ENCODE data around the gene CSNK1E.

Gene CSNK1E

DNA sequence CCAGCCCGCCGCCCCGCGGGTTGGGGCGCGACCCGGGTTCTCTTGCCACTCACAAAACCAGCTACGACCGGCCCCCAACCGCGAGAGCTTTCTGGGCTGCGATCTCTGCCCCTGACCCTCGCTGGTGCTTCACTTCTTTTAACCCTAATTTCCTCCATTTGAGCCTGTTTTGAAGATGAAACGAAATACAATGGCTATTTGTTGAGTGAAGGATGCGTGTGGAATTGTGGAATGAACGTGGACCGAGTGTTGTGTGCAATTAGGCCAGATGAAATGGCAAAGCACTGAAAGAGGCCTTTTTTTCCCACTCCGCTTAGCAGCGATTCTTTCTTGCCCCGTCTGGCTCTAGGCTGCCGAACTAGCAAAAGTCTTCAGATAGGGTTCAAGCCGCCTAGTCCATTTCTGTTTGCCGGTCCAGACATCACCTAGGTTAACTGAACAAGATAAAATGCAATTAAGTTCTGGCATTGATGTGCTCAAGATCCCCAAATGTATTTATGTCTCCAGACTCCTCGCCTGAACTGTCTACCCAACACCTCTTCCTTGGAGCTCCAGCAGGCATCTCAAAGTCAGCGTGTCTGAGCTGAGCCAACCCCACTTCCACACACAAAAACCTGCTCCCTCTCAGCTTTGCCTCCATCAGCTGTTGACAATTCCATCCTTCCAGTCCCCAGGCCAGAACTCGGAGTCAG lies 44.0 kb downstream of the CSNK1E start:
- no peak for DNase-seq (ENCODE audit: low spot score)

DNA sequence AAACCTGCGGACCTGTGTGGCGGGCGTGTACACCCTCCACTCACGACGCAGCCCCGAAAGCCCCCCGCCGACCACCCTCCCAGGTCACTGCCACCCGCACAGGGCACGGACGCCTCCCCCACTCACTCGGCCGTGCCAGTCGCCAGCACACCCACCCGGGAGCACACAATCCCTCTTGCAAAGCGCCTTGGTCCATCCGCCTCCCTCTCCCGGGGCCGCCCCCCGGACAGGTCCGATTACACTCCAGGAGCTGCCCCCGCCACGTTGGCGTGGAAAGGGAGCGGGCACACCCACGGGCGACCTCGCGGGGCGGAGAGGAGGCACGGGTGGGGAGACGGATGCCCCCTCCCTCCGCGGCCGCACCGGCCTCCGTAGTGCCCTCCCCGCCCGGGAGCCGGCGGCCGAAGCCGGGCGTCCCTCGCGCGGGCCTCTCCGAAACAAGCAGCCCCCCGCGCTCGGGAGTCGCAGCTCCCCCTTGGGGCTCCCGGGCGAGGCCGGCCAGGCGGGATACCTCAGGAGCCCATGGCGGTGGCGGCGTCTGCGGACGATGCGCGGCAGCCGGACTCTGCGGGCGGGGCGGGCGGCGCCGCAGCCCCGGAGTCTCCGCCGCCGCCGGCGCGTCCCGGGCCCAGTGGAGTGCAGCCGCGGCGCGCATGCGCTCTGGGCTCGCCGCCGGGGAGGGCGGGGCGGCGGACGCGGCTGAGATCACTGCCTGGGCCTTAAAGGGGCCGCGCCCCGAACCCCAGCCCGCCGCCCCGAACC lies 44.7 kb downstream of the CSNK1E start, which contains the start of gene TMEM184B:
Gene TMEM184B (minus strand): TSS at position 638 of the 762 bp plus-strand sequence. CDS start 25,049 bp downstream, outside the sequence.
- peak; percentile 89 for DNase-seq (ENCODE audit: low spot score)

DNA sequence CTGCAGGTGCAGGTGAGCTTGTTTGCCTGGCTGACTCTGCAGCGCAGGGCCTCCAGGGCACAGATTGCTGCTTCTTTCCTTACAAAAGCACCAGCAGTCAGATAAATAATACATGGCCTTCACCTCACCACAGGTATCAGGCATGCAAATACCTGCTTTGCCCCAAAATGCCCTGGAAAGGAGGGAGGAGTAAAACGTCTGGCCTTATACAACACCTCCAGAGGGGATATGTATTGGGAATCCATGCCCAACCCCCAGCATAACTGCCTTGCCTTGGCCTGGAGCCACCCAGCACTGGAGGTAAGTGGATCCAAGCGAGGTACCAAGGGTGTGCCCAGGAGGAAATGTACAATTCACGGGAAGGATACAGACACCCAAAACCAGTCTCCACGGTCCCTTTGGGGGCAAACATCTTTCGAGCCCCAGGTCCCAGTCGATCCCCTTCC lies 45.3 kb downstream of the CSNK1E start:
- DNase-seq (ENCODE audit: low spot score) = no peak

DNA sequence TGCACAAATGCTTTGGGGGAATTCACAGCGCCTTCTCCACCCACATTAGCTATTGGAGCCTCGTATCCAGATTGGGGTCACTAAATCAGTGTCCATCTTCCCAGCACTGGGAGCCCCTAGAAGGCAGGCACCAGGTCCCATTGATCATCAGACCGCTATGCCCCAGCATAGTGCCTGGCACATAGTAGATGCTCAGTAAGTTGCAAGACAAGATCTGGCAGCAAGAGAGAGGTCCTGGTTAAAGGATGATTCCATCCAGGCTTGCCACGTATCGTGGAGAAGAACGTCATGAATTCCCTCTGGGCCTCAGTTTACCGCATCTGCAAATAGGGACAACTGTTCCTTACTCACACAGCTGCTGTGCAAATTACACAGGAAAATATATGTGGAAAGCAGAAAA lies 46.1 kb downstream of the CSNK1E start:
- DNase-seq (ENCODE audit: low spot score) = no peak

GRCh38 chr22:38270091-38270992 lies 46.9 kb downstream of the CSNK1E start:
- no peak for DNase-seq (ENCODE audit: low spot score)

GRCh38 chr22:38269466-38269865 lies 47.8 kb downstream of the CSNK1E start:
- DNase-seq (ENCODE audit: low spot score) = no peak

- no peak for DNase-seq (ENCODE audit: low spot score)
Observed at GRCh38 chr22:38267086-38267485, 50.1 kb downstream of the CSNK1E start.

- no peak for DNase-seq (ENCODE audit: low spot score)
Observed at GRCh38 chr22:38266120-38266519, 51.1 kb downstream of the CSNK1E start.

- no peak for DNase-seq (ENCODE audit: low spot score)
Observed at GRCh38 chr22:38264322-38264843, 52.9 kb downstream of the CSNK1E start.

- no peak for DNase-seq (ENCODE audit: low spot score)
Observed at GRCh38 chr22:38262051-38262795, 55.0 kb downstream of the CSNK1E start.

DNA sequence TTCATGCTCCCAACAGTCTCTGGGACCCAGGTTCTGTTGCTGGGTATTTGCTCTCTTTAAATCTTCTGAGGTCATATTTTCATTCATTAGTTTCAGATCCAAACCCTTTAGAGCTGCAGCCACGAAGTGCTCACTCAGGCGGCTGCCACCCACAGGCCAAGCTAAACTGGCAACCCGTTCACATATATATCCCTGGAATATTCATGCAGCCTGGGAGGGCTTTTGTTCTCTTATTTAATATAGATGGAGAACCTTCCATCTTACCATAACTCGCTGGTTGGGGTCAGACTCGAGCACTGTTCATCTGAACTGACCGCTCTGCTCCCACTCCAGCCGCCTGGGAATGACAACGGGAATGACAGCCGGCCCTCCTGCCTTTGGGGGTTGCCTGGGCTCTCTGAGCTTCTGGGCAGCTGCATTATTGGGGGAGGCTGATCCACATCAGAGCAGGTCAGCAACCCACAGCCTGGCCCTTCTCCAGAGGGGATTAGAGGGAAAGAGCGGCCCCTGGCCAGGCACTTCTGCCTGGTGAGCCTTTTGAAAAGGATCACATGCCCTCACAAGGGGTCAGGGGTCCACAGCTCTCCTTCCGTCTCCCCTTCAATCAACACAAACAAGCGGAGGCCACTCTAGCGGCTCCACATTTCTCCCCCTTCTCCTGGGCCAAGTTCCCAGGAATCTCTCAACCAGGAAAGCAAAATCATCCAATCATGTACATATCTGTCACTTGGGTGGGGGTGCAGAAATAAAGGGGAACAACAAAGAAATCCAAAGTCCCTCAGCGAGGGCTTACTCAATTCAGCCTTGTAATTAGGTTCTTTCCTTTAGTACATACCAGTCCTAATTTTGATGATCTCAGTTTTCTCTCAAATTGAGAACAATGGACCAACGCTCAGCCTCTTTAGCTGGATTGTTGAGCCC lies 56.2 kb downstream of the CSNK1E start:
- no peak for DNase-seq (ENCODE audit: low spot score)

DNA sequence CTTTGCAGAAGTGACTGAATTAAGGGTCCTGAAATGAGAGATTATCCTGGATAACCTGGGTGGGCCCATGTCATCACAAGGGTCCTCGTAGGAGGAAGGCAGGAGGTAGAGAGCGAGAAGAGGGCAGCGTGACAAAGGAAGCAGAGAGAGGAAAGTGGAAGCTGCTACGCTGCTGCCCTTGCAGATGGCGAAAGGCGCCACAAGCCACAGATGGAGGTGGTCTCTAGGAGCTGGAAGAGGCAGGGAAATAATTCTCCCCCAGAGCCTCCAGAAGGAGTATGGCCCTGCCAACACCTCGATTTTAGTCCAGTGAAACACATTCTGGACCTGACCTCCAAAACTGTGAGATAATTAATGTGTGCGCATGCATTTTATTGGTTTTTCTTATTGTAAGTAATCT lies 57.9 kb downstream of the CSNK1E start:
- DNase-seq (ENCODE audit: low spot score) = no peak

DNA sequence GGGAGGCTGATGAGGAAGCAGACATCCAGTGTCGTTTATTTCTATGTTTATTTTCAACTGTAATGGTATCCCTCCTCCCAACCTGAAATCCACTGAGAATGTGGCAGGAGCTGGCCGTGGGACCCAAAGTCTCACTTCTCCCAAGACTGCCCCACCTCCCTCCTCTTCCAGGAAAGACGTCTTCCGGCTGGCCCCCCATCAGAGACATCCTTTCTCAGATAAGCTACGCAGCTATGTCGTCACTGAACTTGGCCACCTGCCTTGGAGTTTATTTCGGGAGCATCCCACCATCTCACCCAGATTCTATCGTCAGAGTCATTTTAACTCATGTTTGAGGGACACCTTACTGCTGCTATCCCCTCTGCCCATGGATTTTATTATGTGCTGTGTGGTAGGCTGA lies 58.3 kb downstream of the CSNK1E start:
- no peak for DNase-seq (ENCODE audit: low spot score)

DNA sequence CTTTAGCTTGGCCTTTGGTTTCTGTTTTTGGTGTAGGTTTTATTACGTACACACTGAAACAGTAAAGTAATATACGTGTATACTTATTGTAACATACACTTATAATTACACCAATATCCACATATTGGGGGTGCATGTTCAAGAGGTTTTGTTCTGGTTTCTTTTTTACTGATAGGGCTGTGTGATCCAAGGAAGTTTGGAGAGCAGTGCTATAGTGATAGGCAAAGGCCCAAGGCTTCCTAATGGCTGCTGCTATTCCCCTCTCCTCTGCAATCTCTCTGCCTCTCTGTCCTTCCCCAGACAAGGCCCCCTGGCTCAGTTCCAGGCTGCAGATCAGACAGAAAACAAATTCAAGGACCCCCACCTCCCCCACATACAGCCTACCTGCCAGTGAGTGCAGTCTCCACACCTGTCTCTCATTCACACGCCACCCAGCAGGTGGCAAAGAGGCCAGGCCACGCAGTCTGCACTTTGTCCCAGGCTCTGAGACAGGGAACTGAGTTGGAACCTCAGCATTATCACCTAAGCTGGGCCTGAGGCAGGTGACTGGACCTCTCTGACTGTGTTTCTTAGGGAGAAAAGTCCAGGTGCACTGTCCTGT lies 59.5 kb downstream of the CSNK1E start:
- DNase-seq (ENCODE audit: low spot score) = no peak

DNA sequence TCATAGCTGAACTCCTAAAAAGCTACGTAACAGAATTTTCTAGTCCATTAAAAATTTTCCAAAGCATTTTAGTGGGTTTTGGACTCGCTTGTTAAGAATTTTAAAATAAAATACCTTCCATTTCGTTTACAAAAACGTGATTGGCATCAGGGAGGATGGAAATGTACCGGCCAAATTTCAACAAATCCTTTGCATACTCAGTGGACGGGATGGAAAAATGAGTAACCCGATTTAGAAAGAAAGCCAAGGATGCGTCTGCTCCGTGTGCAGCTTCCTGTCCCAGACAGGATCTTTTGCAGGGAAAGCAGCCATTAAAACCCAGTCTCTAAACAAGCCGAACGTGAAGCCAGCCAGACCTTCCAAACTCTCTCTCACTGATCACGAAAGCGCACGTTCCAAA lies 60.1 kb downstream of the CSNK1E start:
- no peak for DNase-seq (ENCODE audit: low spot score)

DNA sequence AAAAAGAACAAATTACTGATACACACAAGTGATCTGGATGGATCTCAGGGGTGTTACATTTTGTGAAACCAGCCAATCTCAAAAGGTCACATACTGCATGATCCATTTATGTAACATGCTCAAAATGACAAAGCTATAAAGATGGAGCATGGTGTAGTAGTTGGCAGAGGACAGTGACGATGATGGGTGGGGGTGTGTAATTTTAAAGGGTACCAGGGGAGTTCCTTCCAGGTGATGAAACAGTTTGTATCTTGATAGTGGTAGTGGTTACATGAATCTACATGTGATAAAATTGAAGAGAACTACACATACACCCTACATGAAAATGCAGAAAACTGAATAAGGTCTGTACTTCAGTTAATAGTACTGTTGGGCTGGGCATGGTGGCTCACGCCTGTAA lies 61.5 kb downstream of the CSNK1E start:
- no peak for DNase-seq (ENCODE audit: low spot score)

DNA sequence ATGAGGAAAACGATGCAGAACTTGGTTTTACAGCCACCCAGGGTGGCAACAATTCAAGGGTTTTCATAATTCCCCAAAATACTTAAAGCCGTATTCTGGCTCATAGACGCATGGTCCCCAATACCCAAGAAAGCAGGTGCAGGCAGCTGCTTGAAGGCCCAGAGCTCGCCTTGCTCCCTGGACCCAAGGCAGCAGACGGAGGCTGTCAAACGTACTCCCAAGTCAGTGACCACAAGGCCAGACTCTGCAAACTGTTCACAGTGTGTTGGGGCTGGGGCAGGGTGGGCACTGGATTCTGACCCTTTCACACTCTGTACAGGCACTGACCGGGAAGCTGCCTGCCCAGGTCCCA lies 65.9 kb downstream of the CSNK1E start:
- DNase-seq (ENCODE audit: low spot score) = no peak

- no peak for DNase-seq (ENCODE audit: low spot score)
Observed at GRCh38 chr22:38250643-38251340, 66.4 kb downstream of the CSNK1E start.
